ENCODE measurements around the gene PTH2R. TPM values are rescaled to one million over a fixed set of nuclear protein-coding genes. Genes with fewer than 3 reads are reported as not detected.
A peak's percentile ranks its signal among the peaks of the same experiment; 100 is the strongest.
"Not testable (repeated sequence)": the region's sequence is repeated elsewhere in the genome, so short reads cannot be mapped to it uniquely, and the experiment has no call there.

Gene PTH2R
- total and polyA plus RNA-seq, 9 of the 15 experiments (the other 6 are each of a cell fraction or from before 2014, with no cell fraction given): 2.7 to 8.8 (median 4.2) TPM

GRCh38 chr2:208481945-208482344 lies 75.4 kb downstream of the PTH2R start:
- POLR2A ChIA-PET; H3K4me1 ChIP-seq (replicated peaks in 1 of 2; ENCODE audit: control insufficient read depth in 2 of 2, insufficient read depth in 2 of 2, low read length in 2 of 2); in situ Hi-C loops (cut with MboI); H3K9me3 ChIP-seq (replicated peaks; ENCODE audit: control insufficient read depth, insufficient read depth, low read depth, low read length); FAIRE-seq; DNase-seq (ENCODE audit: extremely low read depth in 1 of 4, low spot score in 3 of 4); intact Hi-C loops (cut with micrococcal nuclease); H2AFZ ChIP-seq (ENCODE audit: low read depth, low read length); H3K27me3 ChIP-seq (ENCODE audit: control insufficient read depth in 2 of 2, insufficient read depth in 2 of 2, low read length in 2 of 2); H3K4me2 ChIP-seq (ENCODE audit: insufficient read depth, low read length); H3K9me1 ChIP-seq (ENCODE audit: control insufficient read depth, insufficient read depth, low read length); H3K27ac ChIP-seq (ENCODE audit: extremely low read depth, low read depth, low read length); H3K4me3 ChIP-seq; H3K36me3 ChIP-seq (ENCODE audit: control insufficient read depth, insufficient read depth, low read length); BruUV-seq (replicated peaks); H3K9ac ChIP-seq (ENCODE audit: insufficient read depth in 1 of 2, low read depth in 2 of 2, low read length in 2 of 2); H4K20me1 ChIP-seq (replicated peaks; ENCODE audit: control insufficient read depth, insufficient read depth, low read length); CTCF ChIA-PET (ENCODE audit: low intra/inter-chr PET ratio); ATAC-seq; H3K79me2 ChIP-seq (ENCODE audit: control insufficient read depth, insufficient read depth, low read length): not testable (repeated sequence)
- WGBS (ENCODE audit: insufficient coverage, low coverage, missing lambda C conversion rate): 20% methylated on average over 2 of the region's 5 CpGs
- TF ChIP-seq MAFF (IDR thresholded peaks at IDR 0.05; ENCODE audit: low read length): peak; percentile 70
- peak; percentile 60 for TF ChIP-seq C11orf30 (IDR thresholded peaks at IDR 0.05; ENCODE audit: low read depth)
- TF ChIP-seq MAFK (IDR thresholded peaks at IDR 0.05; ENCODE audit: low read length): peak; percentile 69; the same call in 1 of the 2 replicates
- peak; percentile 82 for TF ChIP-seq ZNF316 (IDR thresholded peaks at IDR 0.05)
- peak; percentile 54; the same call in 1 of the 2 replicates for TF ChIP-seq MAFG (tag; conservative IDR thresholded peaks at IDR 0.05)

GRCh38 chr2:208482453-208483015 lies 75.9 kb downstream of the PTH2R start:
- POLR2A ChIA-PET; H4K20me1 ChIP-seq (replicated peaks; ENCODE audit: control insufficient read depth, insufficient read depth, low read length); H3K27ac ChIP-seq (ENCODE audit: extremely low read depth, low read depth, low read length); H3K4me1 ChIP-seq (replicated peaks in 1 of 2; ENCODE audit: control insufficient read depth in 2 of 2, insufficient read depth in 2 of 2, low read length in 2 of 2); in situ Hi-C loops (cut with MboI); H3K9me3 ChIP-seq (replicated peaks; ENCODE audit: control insufficient read depth, insufficient read depth, low read depth, low read length); intact Hi-C loops (cut with micrococcal nuclease); FAIRE-seq; H3K27me3 ChIP-seq (ENCODE audit: control insufficient read depth in 2 of 2, insufficient read depth in 2 of 2, low read length in 2 of 2); H3K36me3 ChIP-seq (ENCODE audit: control insufficient read depth, insufficient read depth, low read length); DNase-seq (ENCODE audit: extremely low read depth in 1 of 4, low spot score in 3 of 4); BruUV-seq (replicated peaks); H3K79me2 ChIP-seq (ENCODE audit: control insufficient read depth, insufficient read depth, low read length); H2AFZ ChIP-seq (ENCODE audit: low read depth, low read length); H3K4me3 ChIP-seq; H3K9ac ChIP-seq (ENCODE audit: insufficient read depth in 1 of 2, low read depth in 2 of 2, low read length in 2 of 2); ATAC-seq; H3K4me2 ChIP-seq (ENCODE audit: insufficient read depth, low read length); CTCF ChIA-PET (ENCODE audit: low intra/inter-chr PET ratio); H3K9me1 ChIP-seq (ENCODE audit: control insufficient read depth, insufficient read depth, low read length); TF ChIP-seq ZNF740 (tag; IDR thresholded peaks at IDR 0.05): not testable (repeated sequence)
- TF ChIP-seq SPI1 (IDR thresholded peaks at IDR 0.05; ENCODE audit: borderline replicate concordance, low read depth, low read length) (peak; percentile 72), ZNF740 (CRISPR knock-in tag; IDR thresholded peaks at IDR 0.05) (peak; percentile 71; the same call in 1 of the 2 replicates)
- 10% methylated on average over 7 of the region's 8 CpGs for WGBS (ENCODE audit: insufficient coverage, low coverage, missing lambda C conversion rate)
